OCI-LY7 (cell line): ENCODE data around the gene UBTF. TPM values are rescaled to one million over a fixed set of nuclear protein-coding genes. Genes with fewer than 3 reads are reported as not detected.

ENCODE experiments used
- BruUV-seq: library from RNA; stranded (reverse); fragments of 400-500 nt; replicated peaks from 2 replicates; lab custom pipeline; 2021; lab: Mats Ljungman, UMichigan
- CTCF ChIA-PET: fragments of 300-600 bp; sonication (Branson Sonifier 250); formaldehyde crosslinking; loops from one replicate; lab custom pipeline; 2022; ENCODE audit warnings: antibody characterized with exemption; ENCODE audit not compliant: unreplicated experiment; lab: Charles Lee
- POLR2A ChIA-PET: fragments of 300-600 bp; sonication (Branson Sonifier 250); formaldehyde crosslinking; loops from one replicate; lab custom pipeline; 2022; ENCODE audit warnings: antibody characterized with exemption; lab: Charles Lee
- DNase-seq: peaks from one replicate; pipeline ENCODE4 v3.0.0-alpha.2; 2015; ENCODE audit warnings: low spot score
- H2AFZ ChIP-seq: fragments of 200-600 bp; sonication (generic), shearing (Covaris generic); 2 replicates; pipeline ENCODE4 v1.6.1; 2014; ENCODE audit warnings: mild to moderate bottlenecking, antibody characterized with exemption, low read length, moderate library complexity
- H3K27ac ChIP-seq: fragments of 200-600 bp; sonication (generic); 2 replicates; pipeline ENCODE4 v1.5.1; 2014; ENCODE audit warnings: mixed run types, low read depth, mild to moderate bottlenecking, moderate library complexity, low read length, inconsistent platforms; ENCODE audit not compliant: poor library complexity, severe bottlenecking
- H3K36me3 ChIP-seq: fragments of 200-600 bp; sonication (generic); 2 replicates; pipeline ENCODE4 v1.6.1; 2014; ENCODE audit warnings: mild to moderate bottlenecking, antibody characterized with exemption, low read length, moderate library complexity, mixed read lengths; ENCODE audit not compliant: insufficient read depth
- H3K4me1 ChIP-seq: fragments of 200-600 bp; sonication (generic); 2 replicates; pipeline ENCODE4 v1.5.1; 2014; ENCODE audit warnings: mild to moderate bottlenecking, low read length; ENCODE audit not compliant: insufficient read depth, poor library complexity, severe bottlenecking
- H3K4me2 ChIP-seq: fragments of 200-600 bp; sonication (generic); 2 replicates; pipeline ENCODE4 v1.6.1; 2014; ENCODE audit warnings: mild to moderate bottlenecking, low read length
- H3K4me3 ChIP-seq: fragments of 200-600 bp; sonication (generic); 2 replicates; pipeline ENCODE4 v1.5.1; 2014; ENCODE audit warnings: mild to moderate bottlenecking, low read depth, low read length; ENCODE audit not compliant: poor library complexity, severe bottlenecking
- H3K79me2 ChIP-seq: fragments of 200-600 bp; sonication (generic); 2 replicates; pipeline ENCODE4 v1.6.1; 2016; ENCODE audit warnings: low read depth, mild to moderate bottlenecking, low read length, moderate library complexity, mixed read lengths; ENCODE audit not compliant: insufficient read depth
- H3K9me2 ChIP-seq: fragments of 200-600 bp; sonication (generic); 2 replicates; pipeline ENCODE4 v1.6.1; 2016; ENCODE audit warnings: mild to moderate bottlenecking, low read length, mixed read lengths; ENCODE audit not compliant: insufficient read depth
- H3K9me3 ChIP-seq: fragments of 200-600 bp; sonication (generic); 2 replicates; pipeline ENCODE4 v1.6.1; 2014; ENCODE audit warnings: mild to moderate bottlenecking, mixed run types, low read length, mixed read lengths
- H4K20me1 ChIP-seq: fragments of 200-600 bp; sonication (generic); 2 replicates; pipeline ENCODE4 v1.6.1; 2014; ENCODE audit warnings: mild to moderate bottlenecking, antibody characterized with exemption, low read length, moderate library complexity, mixed read lengths; ENCODE audit not compliant: insufficient read depth
- EZH2phosphoT487 ChIP-seq: fragments of 200-600 bp; sonication (generic); IDR thresholded peaks from 2 replicates; pipeline ENCODE4 v1.6.1; 2018; ENCODE audit warnings: low read depth, borderline replicate concordance, mild to moderate bottlenecking, mixed run types, antibody characterized with exemption, low read length, moderate library complexity, mixed read lengths
- intact Hi-C: fragments of 100-400 bp; cut with micrococcal nuclease; formaldehyde crosslinking; loops from one replicate; pipeline ENCODE4 v1.10.0; 2022; ENCODE audit not compliant: unreplicated experiment
- total RNA-seq, 2 experiments: library from RNA; depleted of rRNA in 1 of 2; stranded (reverse); fragments of >200 nt in 1 of 2; shearing (Covaris generic) in 1 of 2; gene quantifications; 2 replicates each; pipeline ENCODE4 v1.2.3, GENCODE V29; 2014 to 2022
- TF ChIP-seq, protein P1 (sequence below): fragments of 200-600 bp; sonication (generic); conservative IDR thresholded peaks from 2 replicates; pipeline ENCODE4 v1.5.1; 2014; ENCODE audit warnings: mild to moderate bottlenecking, antibody characterized with exemption, low read length, moderate library complexity, mixed read lengths

The UBTF gene
- total RNA-seq, 2 experiments from 2014 or later = 155 to 215 TPM

DNA sequence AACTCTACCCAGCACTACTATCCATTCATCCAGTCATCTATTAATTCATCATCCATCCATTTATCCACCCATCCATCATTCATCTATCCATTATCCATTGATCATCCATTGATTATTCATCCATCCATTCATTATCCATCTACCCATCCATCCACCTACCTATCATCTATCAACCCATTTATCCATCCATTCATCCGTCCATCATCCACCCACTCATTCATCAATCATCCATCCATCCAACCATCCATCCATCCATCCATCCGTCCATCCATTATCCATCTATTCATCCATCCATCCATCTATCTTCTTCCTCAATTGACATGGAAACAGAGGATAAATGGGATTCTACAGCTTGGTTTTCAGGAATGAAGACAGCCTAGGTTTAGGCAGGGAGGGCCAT lies 36.4 kb upstream of the UBTF start:
- no peak overlapping the region for H3K4me2 ChIP-seq
- no TSS peak for BruUV-seq
- no peak overlapping the region for H2AFZ ChIP-seq
- intact Hi-C loops = no loop called here
- CTCF ChIA-PET = no interaction called here
- POLR2A ChIA-PET = interaction anchor here (1.1 kb wide), 1 partner anchor 9 kb away, joined by 3 read pairs; no protein-coding TSS in a partner anchor
- no peak for DNase-seq
- H3K9me3 ChIP-seq = no peaks in the 10 kb centered on the region
- TF ChIP-seq, protein P1, sequence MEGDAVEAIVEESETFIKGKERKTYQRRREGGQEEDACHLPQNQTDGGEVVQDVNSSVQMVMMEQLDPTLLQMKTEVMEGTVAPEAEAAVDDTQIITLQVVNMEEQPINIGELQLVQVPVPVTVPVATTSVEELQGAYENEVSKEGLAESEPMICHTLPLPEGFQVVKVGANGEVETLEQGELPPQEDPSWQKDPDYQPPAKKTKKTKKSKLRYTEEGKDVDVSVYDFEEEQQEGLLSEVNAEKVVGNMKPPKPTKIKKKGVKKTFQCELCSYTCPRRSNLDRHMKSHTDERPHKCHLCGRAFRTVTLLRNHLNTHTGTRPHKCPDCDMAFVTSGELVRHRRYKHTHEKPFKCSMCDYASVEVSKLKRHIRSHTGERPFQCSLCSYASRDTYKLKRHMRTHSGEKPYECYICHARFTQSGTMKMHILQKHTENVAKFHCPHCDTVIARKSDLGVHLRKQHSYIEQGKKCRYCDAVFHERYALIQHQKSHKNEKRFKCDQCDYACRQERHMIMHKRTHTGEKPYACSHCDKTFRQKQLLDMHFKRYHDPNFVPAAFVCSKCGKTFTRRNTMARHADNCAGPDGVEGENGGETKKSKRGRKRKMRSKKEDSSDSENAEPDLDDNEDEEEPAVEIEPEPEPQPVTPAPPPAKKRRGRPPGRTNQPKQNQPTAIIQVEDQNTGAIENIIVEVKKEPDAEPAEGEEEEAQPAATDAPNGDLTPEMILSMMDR = no peak
- TF ChIP-seq EZH2phosphoT487 = no peak
- no peaks in the 10 kb centered on the region for H4K20me1 ChIP-seq
- no peaks in the 10 kb centered on the region for H3K36me3 ChIP-seq
- no peaks in the 10 kb centered on the region for H3K9me2 ChIP-seq
- H3K27ac ChIP-seq = no peak overlapping the region
- H3K4me1 ChIP-seq = no peaks in the 10 kb centered on the region
- H3K79me2 ChIP-seq = no peaks in the 10 kb centered on the region
- no peak overlapping the region for H3K4me3 ChIP-seq

DNA sequence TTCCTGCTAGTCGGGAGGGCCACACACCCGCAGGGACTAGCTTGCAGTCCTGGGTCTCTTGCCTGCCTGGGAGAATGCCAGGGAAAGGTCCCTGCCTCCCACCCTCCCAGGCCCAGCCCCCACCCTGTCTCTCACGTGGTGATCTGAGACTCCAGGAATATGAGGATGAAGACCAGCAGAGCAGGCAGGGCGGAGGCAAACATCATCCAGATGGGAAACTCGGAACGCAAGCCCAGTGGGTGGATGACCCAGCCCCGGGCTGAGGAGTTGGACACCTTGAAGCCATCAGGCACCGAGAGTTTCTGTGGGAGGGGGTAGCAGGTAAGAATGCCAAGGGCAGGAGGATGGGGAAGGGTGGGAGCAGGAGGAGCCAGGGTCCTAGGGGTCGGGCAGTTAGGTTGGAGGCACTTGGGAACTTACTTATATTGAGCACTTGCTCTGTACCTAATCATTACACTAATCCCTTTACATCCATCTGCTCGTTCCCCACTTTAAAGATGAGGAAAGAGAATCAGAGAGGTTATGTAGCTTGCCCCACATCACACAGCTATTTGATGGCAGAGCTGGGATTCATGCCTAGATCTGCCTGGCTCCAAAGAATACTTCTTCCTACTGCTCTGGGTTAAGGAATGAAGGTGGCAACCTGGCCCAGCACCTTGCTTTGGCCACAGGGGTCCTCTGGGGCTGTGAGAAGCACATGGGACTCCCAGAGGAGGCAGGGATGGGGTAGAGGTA lies 35.1 kb upstream of the UBTF start:
- Histone ChIP-seq H3K9me2 (no peaks in the 10 kb centered on the region), H3K79me2 (no peaks in the 10 kb centered on the region), H3K27ac (no peak overlapping the region), H2AFZ (no peak overlapping the region), H3K9me3 (no peaks in the 10 kb centered on the region), H3K4me3 (no peak overlapping the region), H3K4me2 (no peak overlapping the region), H3K36me3 (no peaks in the 10 kb centered on the region), H3K4me1 (no peaks in the 10 kb centered on the region), H4K20me1 (no peaks in the 10 kb centered on the region)
- POLR2A ChIA-PET = interaction anchor here (0.5 to 1.1 kb wide), 2 partner anchors 8 to 616 kb away, joined by 3 read pairs; no protein-coding TSS in a partner anchor
- no peak for DNase-seq
- no peak for TF ChIP-seq EZH2phosphoT487
- TF ChIP-seq, protein P1 = no peak
- intact Hi-C loops = no loop called here
- no TSS peak for BruUV-seq
- CTCF ChIA-PET = no interaction called here

DNA sequence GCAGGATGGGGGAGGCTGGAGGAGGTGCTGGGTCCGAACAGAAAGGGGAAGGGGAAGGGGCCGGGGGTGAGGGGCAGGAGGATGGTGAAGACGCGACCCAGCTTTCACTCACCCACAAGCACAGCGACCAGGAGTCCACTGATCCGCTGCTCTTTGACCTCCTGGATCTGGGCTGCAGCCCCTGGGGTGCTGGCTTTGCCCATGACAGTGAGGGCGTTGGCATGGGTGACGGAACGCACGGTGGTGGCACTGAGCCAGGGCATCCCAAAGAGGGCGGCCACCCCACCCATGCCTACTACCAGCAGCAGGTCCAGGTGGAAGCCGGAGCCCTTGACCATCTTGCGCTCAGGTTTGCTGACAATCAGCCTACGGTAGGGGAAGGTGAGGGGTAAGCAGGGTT lies 33.5 kb upstream of the UBTF start:
- Histone ChIP-seq H3K9me2 (no peaks in the 10 kb centered on the region), H3K9me3 (no peaks in the 10 kb centered on the region), H3K79me2 (no peaks in the 10 kb centered on the region), H3K4me3 (no peak overlapping the region), H3K36me3 (no peaks in the 10 kb centered on the region), H3K4me1 (peaks cover 11% of the 10 kb centered on the region), H2AFZ (no peak overlapping the region), H4K20me1 (no peaks in the 10 kb centered on the region), H3K4me2 (no peak overlapping the region), H3K27ac (no peak overlapping the region)
- BruUV-seq = no TSS peak
- ChIA-PET POLR2A (no interaction called here), CTCF (no interaction called here)
- intact Hi-C loops = no loop called here
- TF ChIP-seq, protein P1 = no peak
- TF ChIP-seq EZH2phosphoT487 = no peak
- no peak for DNase-seq
